Esophagus muscularis mucosa (tissue), 4 donors: ENCODE measurements around the gene BTD. TPM values are rescaled to one million over a fixed set of nuclear protein-coding genes. Genes with fewer than 3 reads are reported as not detected.

Source experiments
- DNase-seq: peaks from one replicate; pipeline ENCODE4 v3.0.0-alpha.2; 2017; ENCODE audit errors: extremely low spot score
- H3K27ac ChIP-seq, 4 donors: fragments of 200-600 bp; sonication (generic); replicated peaks in 1 of 4; 1 replicate in 3 of 4; 2 replicates in 1 of 4; pipeline ENCODE4 v1.5.1; 2016 to 2019; ENCODE audit warnings: mild to moderate bottlenecking in 1 of 4
- H3K27me3 ChIP-seq, 4 donors: fragments of 200-600 bp; sonication (generic); one replicate each; pipeline versions ENCODE4 v1.5.1 to v1.6.0; 2016 to 2019
- H3K36me3 ChIP-seq, 4 donors: fragments of 200-600 bp; sonication (generic); one replicate each; pipeline ENCODE4 v1.5.1; 2016 to 2019
- H3K4me1 ChIP-seq, 4 donors: fragments of 200-600 bp; sonication (generic); one replicate each; pipeline ENCODE4 v1.5.1; 2016 to 2019
- H3K4me3 ChIP-seq, 4 donors: fragments of 200-600 bp; sonication (generic); 1 replicate in 2 of 4; 2 replicates in 2 of 4; pipeline ENCODE4 v1.5.1; 2016 to 2019; ENCODE audit warnings: mild to moderate bottlenecking in 4 of 4, moderate library complexity in 1 of 4
- H3K9me3 ChIP-seq, 4 donors: fragments of 200-600 bp; sonication (generic); 1 replicate in 3 of 4; 2 replicates in 1 of 4; pipeline ENCODE4 v1.5.1; 2016 to 2019
- CTCF ChIP-seq, 3 experiments: fragments of 200-600 bp in 2 of 3; fragments of 450-650 bp in 1 of 3; sonication (generic) in 2 of 3; IDR thresholded peaks; one replicate each; pipeline ENCODE4 v1.5.1; 2017 to 2019; ENCODE audit warnings: antibody characterized with exemption in 3 of 3, mild to moderate bottlenecking in 2 of 3, moderate library complexity in 1 of 3
- EP300 ChIP-seq: sonication (generic); formaldehyde crosslinking; IDR thresholded peaks from one replicate; pipeline ENCODE4 v1.6.1; 2017; ENCODE audit warnings: antibody characterized with exemption
- POLR2A ChIP-seq: fragments of 450-650 bp; IDR thresholded peaks from one replicate; pipeline ENCODE4 v1.6.1; 2017; ENCODE audit warnings: antibody characterized with exemption, moderate library complexity, mild to moderate bottlenecking, low read depth
- POLR2AphosphoS5 ChIP-seq, 2 donors: sonication (generic); formaldehyde crosslinking; IDR thresholded peaks; one replicate each; pipeline ENCODE4 v1.6.1; 2017; ENCODE audit warnings: antibody characterized with exemption in 2 of 2
- whole genome bisulfite sequencing: methylation state at CpG from one replicate; pipeline ENCODE4 v1.1.5; 2018; 5-methylcytosine and 5-hydroxymethylcytosine counted together
- intact Hi-C: fragments of 100-400 bp; cut with DNase I; formaldehyde crosslinking; loops from one replicate; pipeline ENCODE4 v1.15.1; 2023
- total RNA-seq, 4 donors: library from RNA; depleted of rRNA; stranded (reverse); fragments of >200 nt; gene quantifications; one replicate each; pipeline versions ENCODE4 v1.1.0 to v1.2.1, GENCODE V29; 2016

Gene BTD
- total RNA-seq, 4 donors from 2014 or later: 38.5 to 65.2 (median 41.6) TPM

- 6% methylated on average over 3 of the region's 3 CpGs for WGBS
- DNase-seq: peak; percentile 90
- H3K27me3 ChIP-seq: no peaks in the 10 kb centered on the region
- H3K4me3 ChIP-seq: no peak overlapping the region
- H3K9me3 ChIP-seq: no peaks in the 10 kb centered on the region
- TF ChIP-seq POLR2AphosphoS5 (IDR thresholded peaks at IDR 0.05) (no peak), POLR2A (no peak), CTCF (IDR thresholded peaks at IDR 0.05) (peak; percentile 59 to 70 (median 61))
- intact Hi-C loops: loop anchor here (5.0 to 10.0 kb wide), 4 partner anchors 130 to 443 kb away; partner anchors contain the start of genes EAF1 and METTL6
- no peak overlapping the region for H3K27ac ChIP-seq
- H3K4me1 ChIP-seq: peaks cover 0 to 9% (median 0%) of the 10 kb centered on the region in 4 donors
- H3K36me3 ChIP-seq: peaks cover 17 to 54% (median 28%) of the 10 kb centered on the region in 4 donors
Measured at GRCh38 chr3:15557511-15557946, 44.0 kb upstream of the BTD start.

GRCh38 chr3:15558581-15558980 lies 43.0 kb upstream of the BTD start:
- Histone ChIP-seq H3K36me3 (peaks cover 28 to 54% (median 37%) of the 10 kb centered on the region in 4 donors), H3K4me3 (no peak overlapping the region)
- WGBS: 83% methylated on average over 9 of the region's 9 CpGs

GRCh38 chr3:15562560-15562959 lies 39.0 kb upstream of the BTD start:
- DNase-seq: no peak
- intact Hi-C loops: loop anchor here (10.0 kb wide), 1 partner anchor 318 kb away; no protein-coding TSS in a partner anchor
- 87% methylated on average over 5 of the region's 5 CpGs for WGBS
- Histone ChIP-seq H3K4me1 (peaks cover 0 to 3% (median 0%) of the 10 kb centered on the region in 4 donors), H3K4me3 (no peak overlapping the region), H3K27ac (no peak overlapping the region), H3K27me3 (no peaks in the 10 kb centered on the region), H3K36me3 (peaks cover 46 to 85% (median 72%) of the 10 kb centered on the region in 4 donors), H3K9me3 (no peaks in the 10 kb centered on the region)
- TF ChIP-seq POLR2A: no peak
- no peak for TF ChIP-seq EP300
- TF ChIP-seq CTCF (IDR thresholded peaks at IDR 0.05): no peak
- TF ChIP-seq POLR2AphosphoS5 (IDR thresholded peaks at IDR 0.05): no peak

More at GRCh38 chr3:15558581-15558980, 43.0 kb upstream of the BTD start:
- TF ChIP-seq POLR2AphosphoS5 (IDR thresholded peaks at IDR 0.05): no peak
- TF ChIP-seq EP300: no peak
- TF ChIP-seq CTCF (IDR thresholded peaks at IDR 0.05): no peak
- TF ChIP-seq POLR2A: no peak
- no peaks in the 10 kb centered on the region for H3K27me3 ChIP-seq
- DNase-seq: peak; percentile 31
- intact Hi-C loops: loop anchor here (5.0 to 10.0 kb wide), 4 partner anchors 131 to 444 kb away; partner anchors contain the start of genes EAF1 and METTL6
- peaks cover 0 to 9% (median 0%) of the 10 kb centered on the region in 4 donors for H3K4me1 ChIP-seq
- no peak overlapping the region for H3K27ac ChIP-seq
- no peaks in the 10 kb centered on the region for H3K9me3 ChIP-seq

- H3K4me3 ChIP-seq: no peak overlapping the region
- no peaks in the 10 kb centered on the region for H3K27me3 ChIP-seq
- no peak overlapping the region for H3K27ac ChIP-seq
- H3K4me1 ChIP-seq: no peaks in the 10 kb centered on the region
- TF ChIP-seq EP300 (no peak), POLR2A (no peak), POLR2AphosphoS5 (IDR thresholded peaks at IDR 0.05) (no peak), CTCF (IDR thresholded peaks at IDR 0.05) (no peak)
- no peaks in the 10 kb centered on the region for H3K9me3 ChIP-seq
- DNase-seq: no peak
- intact Hi-C loops: loop anchor here (10.0 kb wide), 1 partner anchor 318 kb away; no protein-coding TSS in a partner anchor
- WGBS: 93% methylated on average over 1 of the region's 1 CpG
- H3K36me3 ChIP-seq: peaks cover 49 to 91% (median 77%) of the 10 kb centered on the region in 4 donors
Measured at GRCh38 chr3:15563190-15563589, 38.4 kb upstream of the BTD start.
